Upper lobe of right lung (tissue), 1 donor: ENCODE data around the gene FGF18. TPM values are rescaled to one million over a fixed set of nuclear protein-coding genes. Genes with fewer than 3 reads are reported as not detected.

Experiments used
- ATAC-seq: fragments of 200-7000 bp; cut with Tn5 transposase; one replicate; pipeline ENCODE4 v1.9.1; 2020; ENCODE audit warnings: mild to moderate bottlenecking, moderate library complexity
- DNase-seq: peaks from one replicate; pipeline ENCODE4 v3.0.0-alpha.2; 2020
- H3K27ac ChIP-seq: fragments of 200-600 bp; one replicate; pipeline ENCODE4 v1.8.0; 2022
- H3K27me3 ChIP-seq: fragments of 200-600 bp; one replicate; pipeline ENCODE4 v1.8.0; 2022; ENCODE audit warnings: mild to moderate bottlenecking
- H3K36me3 ChIP-seq: fragments of 200-600 bp; one replicate; pipeline ENCODE4 v1.8.0; 2022
- H3K4me1 ChIP-seq: fragments of 200-600 bp; one replicate; pipeline ENCODE4 v1.8.0; 2022
- H3K4me3 ChIP-seq: fragments of 200-600 bp; one replicate; pipeline ENCODE4 v1.8.0; 2022; ENCODE audit warnings: mild to moderate bottlenecking
- H3K9me3 ChIP-seq: fragments of 200-600 bp; one replicate; pipeline ENCODE4 v1.8.0; 2022
- CTCF ChIP-seq: fragments of 200-600 bp; IDR thresholded peaks from one replicate; pipeline ENCODE4 v1.8.0; 2022; ENCODE audit warnings: antibody characterized with exemption
- intact Hi-C: fragments of 100-400 bp; cut with DNase I; formaldehyde crosslinking; loops from one replicate; pipeline ENCODE4 v1.11.0; 2022
- total RNA-seq: library from RNA; stranded (reverse); fragmentation: NEBNext Ultra II Directional; extraction: Animal tissue kit (Norgen Biotek cat#: 25700); gene quantifications from one replicate; pipeline ENCODE4 v1.2.1, GENCODE V29; 2021
- donor health status: DM: no; HTN: yes; CAD: no; lungs with severe emphysema.

The FGF18 gene
- total RNA-seq, 1 donor from 2014 or later: 4.2 TPM

GRCh38 chr5:171467107-171467506 is 47.7 kb downstream of the FGF18 start:
- DNase-seq (no peak), ATAC-seq (no peak)
- Histone ChIP-seq H3K27ac (no peak overlapping the region), H3K36me3 (no peaks in the 10 kb centered on the region), H3K9me3 (no peaks in the 10 kb centered on the region), H3K4me3 (no peak overlapping the region), H3K27me3 (no peaks in the 10 kb centered on the region), H3K4me1 (no peaks in the 10 kb centered on the region)
- intact Hi-C loops: no loop called here
- TF ChIP-seq CTCF: no peak

GRCh38 chr5:171469326-171469725 is 49.9 kb downstream of the FGF18 start:
- ATAC-seq: no peak

GRCh38 chr5:171470420-171470819 is 51.0 kb downstream of the FGF18 start:
- H3K27ac ChIP-seq: no peak overlapping the region
- DNase-seq (no peak), ATAC-seq (no peak)
- no peaks in the 10 kb centered on the region for H3K9me3 ChIP-seq
- TF ChIP-seq CTCF: no peak
- H3K27me3 ChIP-seq: no peaks in the 10 kb centered on the region
- H3K36me3 ChIP-seq: no peaks in the 10 kb centered on the region
- H3K4me1 ChIP-seq: no peaks in the 10 kb centered on the region
- intact Hi-C loops: no loop called here
- H3K4me3 ChIP-seq: no peak overlapping the region

More at GRCh38 chr5:171469326-171469725, 49.9 kb downstream of the FGF18 start:
- no peak for DNase-seq
- H3K36me3 ChIP-seq: no peaks in the 10 kb centered on the region
- H3K4me1 ChIP-seq: no peaks in the 10 kb centered on the region
- intact Hi-C loops: no loop called here
- no peak overlapping the region for H3K27ac ChIP-seq
- no peaks in the 10 kb centered on the region for H3K9me3 ChIP-seq
- H3K27me3 ChIP-seq: no peaks in the 10 kb centered on the region
- H3K4me3 ChIP-seq: no peak overlapping the region
- no peak for TF ChIP-seq CTCF

GRCh38 chr5:171474230-171474813 is 54.9 kb downstream of the FGF18 start:
- Histone ChIP-seq H3K4me3 (no peak overlapping the region), H3K27me3 (no peaks in the 10 kb centered on the region), H3K27ac (no peak overlapping the region), H3K4me1 (no peaks in the 10 kb centered on the region), H3K9me3 (no peaks in the 10 kb centered on the region), H3K36me3 (no peaks in the 10 kb centered on the region)
- no peak for ATAC-seq
- intact Hi-C loops: no loop called here
- no peak for TF ChIP-seq CTCF
- DNase-seq: no peak

GRCh38 chr5:171475596-171475995 is 56.1 kb downstream of the FGF18 start:
- H3K4me1 ChIP-seq: no peaks in the 10 kb centered on the region
- intact Hi-C loops: no loop called here
- ATAC-seq (no peak), DNase-seq (no peak)
- no peak overlapping the region for H3K27ac ChIP-seq
- no peaks in the 10 kb centered on the region for H3K36me3 ChIP-seq
- H3K4me3 ChIP-seq: no peak overlapping the region
- TF ChIP-seq CTCF: no peak
- H3K27me3 ChIP-seq: no peaks in the 10 kb centered on the region
- no peaks in the 10 kb centered on the region for H3K9me3 ChIP-seq

- H3K4me3 ChIP-seq: no peak overlapping the region
- H3K36me3 ChIP-seq: no peaks in the 10 kb centered on the region
- H3K27ac ChIP-seq: no peak overlapping the region
- H3K4me1 ChIP-seq: no peaks in the 10 kb centered on the region
- ATAC-seq (no peak), DNase-seq (no peak)
- no peak for TF ChIP-seq CTCF
- intact Hi-C loops: no loop called here
- no peaks in the 10 kb centered on the region for H3K27me3 ChIP-seq
- no peaks in the 10 kb centered on the region for H3K9me3 ChIP-seq
Measured at GRCh38 chr5:171476701-171477100, 57.3 kb downstream of the FGF18 start.
